22Rv1 (cell line): ENCODE results near the gene NACC1.

Experiments used
- CTCF ChIP-seq: fragments of 450-650 bp; IDR thresholded peaks from 2 replicates; pipeline ENCODE4 v1.5.1; 2017; ENCODE audit warnings: mild to moderate bottlenecking
- ZFX ChIP-seq: fragments of 450-650 bp; IDR thresholded peaks from 2 replicates; pipeline ENCODE4 v1.6.1; 2017; ENCODE audit warnings: antibody characterized with exemption, borderline replicate concordance

- TF ChIP-seq CTCF = no peak
- no peak for TF ChIP-seq ZFX
These were observed 18.7 kb upstream of the NACC1 start for GRCh38 chr19:13099073-13099999.
